Uterus (tissue), 4 donors: ENCODE data around the gene C1orf174. TPM values are rescaled to one million over a fixed set of nuclear protein-coding genes. Genes with fewer than 3 reads are reported as not detected.

Experiments
- DNase-seq, 2 donors: peaks; one replicate each; pipeline ENCODE4 v3.0.0-alpha.2; 2019 to 2020
- H3K27ac ChIP-seq, 2 donors: fragments of 200-600 bp; sonication (generic); 1 replicate in 1 of 2; 2 replicates in 1 of 2; pipeline ENCODE4 v1.5.1; 2016 to 2018
- H3K27me3 ChIP-seq, 2 donors: fragments of 200-600 bp; sonication (generic); one replicate each; pipeline ENCODE4 v1.5.1; 2018 to 2019; ENCODE audit warnings: control low read depth in 1 of 2
- H3K36me3 ChIP-seq, 2 donors: fragments of 200-600 bp; sonication (generic); one replicate each; pipeline ENCODE4 v1.5.1; 2019; ENCODE audit warnings: control low read depth in 1 of 2
- H3K4me1 ChIP-seq, 2 donors: fragments of 200-600 bp; sonication (generic); one replicate each; pipeline ENCODE4 v1.5.1; 2018 to 2019; ENCODE audit warnings: control low read depth in 1 of 2
- H3K4me3 ChIP-seq, 2 donors: fragments of 200-600 bp; sonication (generic); 1 replicate in 1 of 2; 2 replicates in 1 of 2; pipeline ENCODE4 v1.5.1; 2018 to 2019; ENCODE audit warnings: mild to moderate bottlenecking in 1 of 2
- H3K9me3 ChIP-seq, 2 donors: fragments of 200-600 bp; sonication (generic); one replicate each; pipeline ENCODE4 v1.5.1; 2019; ENCODE audit warnings: control low read depth in 1 of 2
- CTCF ChIP-seq, 4 experiments: fragments of 200-600 bp in 2 of 4; fragments of 450-650 bp in 2 of 4; sonication (generic) in 2 of 4; IDR thresholded peaks; one replicate each; pipeline ENCODE4 v1.5.1; 2016 to 2019; ENCODE audit warnings: antibody characterized with exemption in 4 of 4, mild to moderate bottlenecking in 2 of 4, moderate library complexity in 1 of 4
- POLR2A ChIP-seq, 2 donors: fragments of 450-650 bp; IDR thresholded peaks; one replicate each; pipeline ENCODE4 v1.6.1; 2016; ENCODE audit warnings: antibody characterized with exemption in 2 of 2, mild to moderate bottlenecking in 1 of 2, moderate library complexity in 1 of 2
- intact Hi-C: fragments of 100-400 bp; cut with DNase I; formaldehyde crosslinking; loops from one replicate; pipeline ENCODE4 v1.15.1; 2023; ENCODE audit warnings: low total_unique reads
- total RNA-seq, 4 donors: library from RNA; depleted of rRNA in 3 of 4; stranded (reverse); fragments of >200 nt in 3 of 4; gene quantifications; one replicate each; pipeline versions ENCODE4 v1.1.0 to v1.2.4, GENCODE V29; 2014 to 2023
- donor health status: DM: yes; HTN: yes; CAD: no.

Gene C1orf174
- total RNA-seq, 4 donors from 2014 or later, result 6.4 to 41.9 (median 17.5) TPM

DNA sequence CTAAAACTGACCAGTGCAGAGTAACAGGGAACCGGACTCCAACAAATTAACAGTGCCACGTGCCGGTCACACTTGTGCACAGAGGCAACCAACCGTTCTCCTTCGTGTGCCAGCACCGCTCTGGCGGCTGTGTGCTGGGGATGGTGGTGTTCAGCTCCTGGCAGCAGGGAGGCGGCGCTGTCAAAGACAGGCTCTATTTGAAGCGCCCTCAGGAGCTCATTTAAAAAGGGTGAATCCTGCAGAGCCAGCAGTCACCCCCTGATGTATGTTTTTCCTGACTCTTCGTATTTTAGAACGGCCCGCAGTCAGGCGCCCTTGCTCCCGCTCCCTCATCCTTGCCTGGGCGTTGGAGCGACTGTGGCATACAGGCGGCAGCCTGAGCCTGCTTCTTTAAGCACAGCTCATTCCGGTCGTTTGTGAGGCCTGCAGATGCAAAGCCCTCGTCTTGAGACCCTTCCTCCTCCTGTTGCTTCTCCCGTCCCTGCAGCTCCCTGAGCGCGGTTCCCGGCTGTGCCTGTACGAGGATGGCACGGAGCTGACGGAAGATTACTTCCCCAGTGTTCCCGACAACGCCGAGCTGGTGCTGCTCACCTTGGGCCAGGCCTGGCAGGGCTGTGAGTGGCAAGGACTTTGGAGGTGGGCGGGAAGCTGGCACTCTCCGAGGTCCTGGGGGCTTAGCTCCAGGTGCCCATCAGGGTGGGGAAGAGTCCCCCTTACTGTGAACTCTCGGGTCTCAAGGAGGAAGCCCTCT is 41.7 kb downstream of the C1orf174 start:
- no peaks in the 10 kb centered on the region for H3K36me3 ChIP-seq
- peaks cover 5 to 6% of the 10 kb centered on the region in 2 donors for H3K4me1 ChIP-seq
- no peak for TF ChIP-seq POLR2A (IDR thresholded peaks at IDR 0.05)
- H3K4me3 ChIP-seq, result peak overlapping the region in 1 of 2 donors; percentile 81
- H3K27ac ChIP-seq, result no peak overlapping the region
- no peaks in the 10 kb centered on the region for H3K9me3 ChIP-seq
- intact Hi-C loops, result no loop called here
- H3K27me3 ChIP-seq, result no peaks in the 10 kb centered on the region
- peak in 1 of 2 donors; percentile 23 for DNase-seq

DNA sequence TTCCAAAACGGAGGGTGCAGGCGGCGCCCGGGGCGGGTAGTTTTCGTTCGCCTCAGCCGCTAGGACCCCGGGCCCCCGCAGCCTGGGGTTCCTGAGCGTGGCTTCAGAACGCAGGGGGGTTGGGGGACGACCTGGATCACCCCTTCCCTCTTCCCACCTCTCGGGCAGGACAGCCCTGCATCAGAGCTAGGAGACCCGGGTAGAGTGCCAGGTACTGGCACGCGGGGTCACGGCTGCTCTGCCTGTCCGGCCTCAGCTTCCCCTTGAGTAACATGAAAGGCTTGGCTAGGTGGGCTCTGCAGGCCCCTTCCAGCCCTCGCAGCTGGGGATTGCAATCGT is 42.3 kb downstream of the C1orf174 start:
- no peak for TF ChIP-seq POLR2A (IDR thresholded peaks at IDR 0.05)
- no peak for TF ChIP-seq CTCF (IDR thresholded peaks at IDR 0.05)
- H3K4me1 ChIP-seq, result peaks cover 5 to 6% of the 10 kb centered on the region in 2 donors
- H3K27me3 ChIP-seq, result no peaks in the 10 kb centered on the region
- no peak for DNase-seq
- H3K36me3 ChIP-seq, result no peaks in the 10 kb centered on the region
- H3K4me3 ChIP-seq, result peak overlapping the region; percentile 76 to 81
- H3K9me3 ChIP-seq, result no peaks in the 10 kb centered on the region
- intact Hi-C loops, result no loop called here
- peak overlapping the region; percentile 73 to 87 for H3K27ac ChIP-seq

DNA sequence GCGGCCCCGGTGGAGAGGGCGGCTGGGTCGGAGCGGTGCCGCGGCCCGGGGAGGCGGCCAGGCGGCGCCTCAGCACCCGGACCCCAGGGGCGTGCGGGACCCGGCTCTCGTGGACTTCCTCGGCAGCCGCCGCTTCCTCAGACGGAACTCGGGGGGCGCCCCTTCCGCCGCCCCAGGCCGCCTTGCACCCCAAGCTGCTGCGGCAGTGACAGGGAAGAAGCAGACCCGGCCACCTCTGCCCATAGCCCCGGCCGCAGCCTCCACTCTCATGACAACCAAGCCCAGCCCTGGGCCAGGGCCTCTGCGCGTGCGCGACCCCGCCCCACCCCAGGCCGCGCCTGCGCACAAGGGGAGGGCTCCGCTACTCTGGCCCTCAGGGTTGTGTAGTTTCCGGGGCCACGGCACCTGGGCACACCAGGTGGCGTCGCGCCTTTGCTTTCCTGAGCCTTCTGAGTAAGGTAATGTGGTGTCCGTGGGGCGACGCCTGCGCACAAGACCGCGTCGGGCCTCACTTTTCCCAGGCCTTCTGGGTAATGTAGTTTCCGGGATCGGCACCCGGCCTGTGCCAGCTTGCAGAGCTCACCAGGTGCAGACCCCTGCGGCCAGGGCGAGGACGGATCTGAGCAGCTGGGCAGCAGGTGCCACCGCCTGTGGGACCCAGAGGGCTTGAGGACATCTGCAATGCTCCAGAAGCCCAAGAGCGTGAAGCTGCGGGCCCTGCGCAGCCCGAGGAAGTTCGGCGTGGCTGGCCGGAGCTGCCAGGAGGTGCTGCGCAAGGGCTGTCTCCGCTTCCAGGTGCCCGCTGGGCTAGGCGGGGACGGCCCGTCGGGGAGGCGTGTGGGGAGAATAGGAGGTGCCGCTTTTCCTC is 42.9 kb downstream of the C1orf174 start, which contains the start of the genes CEP104 and DFFB:
Gene CEP104 (minus strand): TSS at position 289 of the 868 bp plus-strand sequence. CDS start 4,804 bp downstream, outside the sequence.
Gene DFFB (plus strand): TSS at position 554 of the 868 bp plus-strand sequence. CDS start 128 bp downstream, at position 682.
- peak; percentile 83 to 87 for DNase-seq
- intact Hi-C loops, result no loop called here
- Histone ChIP-seq H3K36me3 (no peaks in the 10 kb centered on the region), H3K27ac (peak within 1 kb of the TSS; percentile 73 to 87), H3K27me3 (no peaks in the 10 kb centered on the region), H3K9me3 (no peaks in the 10 kb centered on the region), H3K4me3 (peak within 1 kb of the TSS; percentile 76 to 81), H3K4me1 (peaks cover 5 to 6% of the 10 kb centered on the region in 2 donors)
- peak in 2 of 4 experiments; percentile 40 to 42 for TF ChIP-seq CTCF (IDR thresholded peaks at IDR 0.05)
- TF ChIP-seq POLR2A (IDR thresholded peaks at IDR 0.05), result peak; percentile 22 to 77

- Histone ChIP-seq H3K36me3 (no peaks in the 10 kb centered on the region), H3K9me3 (no peaks in the 10 kb centered on the region), H3K4me3 (no peak overlapping the region), H3K4me1 (peaks cover 5 to 6% of the 10 kb centered on the region in 2 donors), H3K27me3 (no peaks in the 10 kb centered on the region), H3K27ac (no peak overlapping the region)
- intact Hi-C loops, result no loop called here
- DNase-seq, result no peak
- no peak for TF ChIP-seq CTCF (IDR thresholded peaks at IDR 0.05)
- no peak for TF ChIP-seq POLR2A (IDR thresholded peaks at IDR 0.05)
These were observed 47.2 kb downstream of the C1orf174 start for GRCh38 chr1:3852711-3853485.

GRCh38 chr1:3852091-3852490 is 48.0 kb downstream of the C1orf174 start:
- no peak for DNase-seq
- H3K4me1 ChIP-seq, result peaks cover 5 to 6% of the 10 kb centered on the region in 2 donors
- H3K27me3 ChIP-seq, result no peaks in the 10 kb centered on the region
- H3K36me3 ChIP-seq, result no peaks in the 10 kb centered on the region
- TF ChIP-seq POLR2A (IDR thresholded peaks at IDR 0.05) (no peak), CTCF (IDR thresholded peaks at IDR 0.05) (no peak)
- intact Hi-C loops, result no loop called here
- no peak overlapping the region for H3K27ac ChIP-seq
- no peak overlapping the region for H3K4me3 ChIP-seq
- no peaks in the 10 kb centered on the region for H3K9me3 ChIP-seq
